Heart left ventricle (tissue), 16 donors: ENCODE data around the gene MPPE1. TPM values are rescaled to one million over a fixed set of nuclear protein-coding genes. Genes with fewer than 3 reads are reported as not detected.

Source experiments
- ATAC-seq, 4 donors: fragments of 200-7000 bp; cut with Tn5 transposase; one replicate each; pipeline ENCODE4 v1.9.1; 2020 to 2022; ENCODE audit warnings: moderate library complexity in 4 of 4, mild to moderate bottlenecking in 3 of 4, moderate number of reproducible peaks in 1 of 4
- DNase-seq, 5 donors: peaks; one replicate each; pipeline ENCODE4 v3.0.0-alpha.2; 2020
- H3K27ac ChIP-seq, 12 donors: fragments of 200-600 bp; sonication (generic) in 4 of 12; one replicate each; pipeline versions ENCODE4 v1.5.0 to v1.8.0; 2016 to 2022; ENCODE audit warnings: mild to moderate bottlenecking in 2 of 12
- H3K27me3 ChIP-seq, 9 donors: fragments of 200-600 bp; sonication (generic) in 2 of 9; one replicate each; pipeline versions ENCODE4 v1.5.1 to v1.8.0; 2016 to 2022; ENCODE audit warnings: mild to moderate bottlenecking in 3 of 9
- H3K36me3 ChIP-seq, 9 donors: fragments of 200-600 bp; sonication (generic) in 2 of 9; one replicate each; pipeline versions ENCODE4 v1.5.0 to v1.8.0; 2018 to 2022; ENCODE audit warnings: mild to moderate bottlenecking in 2 of 9
- H3K4me1 ChIP-seq, 12 donors: fragments of 200-600 bp; sonication (generic) in 4 of 12; one replicate each; pipeline versions ENCODE4 v1.5.0 to v1.8.0; 2016 to 2022; ENCODE audit warnings: mild to moderate bottlenecking in 3 of 12
- H3K4me3 ChIP-seq, 12 donors: fragments of 200-600 bp; sonication (generic) in 4 of 12; one replicate each; pipeline versions ENCODE4 v1.5.0 to v1.8.0; 2017 to 2022; ENCODE audit warnings: mild to moderate bottlenecking in 9 of 12, moderate library complexity in 4 of 12
- H3K9me3 ChIP-seq, 12 donors: fragments of 200-600 bp; sonication (generic) in 4 of 12; one replicate each; pipeline versions ENCODE4 v1.5.0 to v1.8.0; 2016 to 2022; ENCODE audit warnings: mild to moderate bottlenecking in 1 of 12
- CTCF ChIP-seq, 12 donors: fragments of 200-600 bp; sonication (generic) in 4 of 12; IDR thresholded peaks; one replicate each; pipeline versions ENCODE4 v1.5.0 to v1.8.0; 2018 to 2022; ENCODE audit warnings: antibody characterized with exemption in 12 of 12, mild to moderate bottlenecking in 5 of 12
- POLR2A ChIP-seq, 2 donors: fragments of 450-650 bp; IDR thresholded peaks; one replicate each; pipeline ENCODE4 v1.6.1; 2017; ENCODE audit warnings: antibody characterized with exemption in 2 of 2, mild to moderate bottlenecking in 2 of 2, moderate library complexity in 2 of 2
- WGBS, 4 donors: extraction: QIAGEN DNeasy Blood & Tissue Kit in 2 of 4; methylation state at CpG; one replicate each; pipeline versions ENCODE4 v1.1.5 to v1.1.7; 2013 to 2018; 5-methylcytosine and 5-hydroxymethylcytosine counted together
- intact Hi-C, 10 donors: fragments of 100-400 bp; cut with DNase I; formaldehyde crosslinking; loops; one replicate each; pipeline versions ENCODE4 v1.11.1 to v1.14.2; 2022
- polyA plus RNA-seq, 2 donors: library from polyadenylated mRNA; stranded (reverse); fragments of 200-250 nt; gene quantifications; one replicate each; pipeline ENCODE4 v1.2.3, GENCODE V29; 2013
- total RNA-seq, 9 donors: library from RNA; depleted of rRNA in 2 of 9; stranded (reverse); fragments of >200 nt in 2 of 9; fragmentation: NEBNext Ultra II Directional in 3 of 9; extraction: Animal tissue kit (Norgen Biotek cat#: 25700) in 3 of 9; gene quantifications; one replicate each; pipeline versions ENCODE4 v1.1.0 to v1.2.4, GENCODE V29; 2016 to 2023
- donor health status: ischemic (EF 13 %, LVEDD 7.1; RV severe dilation, severe dysfunction).
- donor health status: healthy with polysubstance abuse.
- donor health status: DM: no; HTN: yes; CAD: no.
- donor health status: DM: no; HTN: no; CAD: no.
- donor health status: ischemic (EF 25% LVEDD 6.9; RV normal size, moderate dysfunction).
- donor health status: ischemic (EF 25% LVEDD 5.7; RV mildly dilated, moderate dysfunction).
- donor health status: healthy.
- donor health status: DM: yes; HTN: yes; CAD: no.
- donor health status: ischemic (EF 35%, LVEDD 5.7; RV mildly dilated, moderate dysfunction).
- donor health status: nonischemic (EF 11% LVEDD 7.7; RV severe dilation, severe dysfunction).
- donor health status: DM: yes; HTN: yes; CAD: no.
- donor health status: PGD.
- donor health status: ischemic (EF 29% LVEDD 5.4; RV normal size, mild dysfunction).
- donor health status: nonischemic (EF 23%, LVEDD 6.1; RV moderate dilation, normal function).

MPPE1 gene
- total and polyA plus RNA-seq, 11 donors: 17.8 to 45.5 (median 29.6) TPM

GRCh38 chr18:11884396-11885030 lies 23.6 kb downstream of the MPPE1 start:
- intact Hi-C loops: no loop called here
- no peaks in the 10 kb centered on the region for H3K9me3 ChIP-seq
- peaks cover 0 to 21% (median 0%) of the 10 kb centered on the region in 12 donors for H3K4me1 ChIP-seq
- no peak for ATAC-seq
- TF ChIP-seq POLR2A (IDR thresholded peaks at IDR 0.05) (no peak), CTCF (IDR thresholded peaks at IDR 0.05) (no peak)
- peak overlapping the region in 1 of 12 donors; percentile 71 for H3K27ac ChIP-seq
- 90 to 94% (median 91%) methylated on average over 9 to 12 of the region's 12 CpGs for WGBS, 4 donors
- no peak for DNase-seq
- no peaks in the 10 kb centered on the region for H3K27me3 ChIP-seq
- no peak overlapping the region for H3K4me3 ChIP-seq
- H3K36me3 ChIP-seq: peaks cover 0 to 83% (median 58%) of the 10 kb centered on the region in 9 donors

GRCh38 chr18:11883153-11883552 lies 25.0 kb downstream of the MPPE1 start:
- peak overlapping the region in 1 of 12 donors; percentile 71 for H3K27ac ChIP-seq
- ATAC-seq (peak in 3 of 4 donors; percentile 31 to 63 (median 43)), DNase-seq (no peak)
- H3K4me3 ChIP-seq: no peak overlapping the region
- intact Hi-C loops: no loop called here
- H3K9me3 ChIP-seq: no peaks in the 10 kb centered on the region
- 35 to 71% (median 58%) methylated on average over 1 of the region's 1 CpG for WGBS, 4 donors
- no peaks in the 10 kb centered on the region for H3K27me3 ChIP-seq
- H3K36me3 ChIP-seq: peaks cover 0 to 70% (median 45%) of the 10 kb centered on the region in 9 donors
- TF ChIP-seq CTCF (IDR thresholded peaks at IDR 0.05) (no peak), POLR2A (IDR thresholded peaks at IDR 0.05) (no peak)
- peaks cover 0 to 21% (median 0%) of the 10 kb centered on the region in 12 donors for H3K4me1 ChIP-seq

GRCh38 chr18:11882636-11883035 lies 25.5 kb downstream of the MPPE1 start:
- no peaks in the 10 kb centered on the region for H3K9me3 ChIP-seq
- DNase-seq: no peak
- WGBS, 4 donors: 56 to 82% (median 66%) methylated on average over 4 of the region's 4 CpGs

More at GRCh38 chr18:11882636-11883035, 25.5 kb downstream of the MPPE1 start:
- Histone ChIP-seq H3K36me3 (peaks cover 0 to 68% (median 41%) of the 10 kb centered on the region in 9 donors), H3K27me3 (no peaks in the 10 kb centered on the region), H3K4me3 (no peak overlapping the region), H3K4me1 (peaks cover 0 to 21% (median 0%) of the 10 kb centered on the region in 12 donors), H3K27ac (peak overlapping the region in 1 of 12 donors; percentile 71)
- TF ChIP-seq POLR2A (IDR thresholded peaks at IDR 0.05): no peak
- no peak for TF ChIP-seq CTCF (IDR thresholded peaks at IDR 0.05)
- intact Hi-C loops: no loop called here
- no peak for ATAC-seq
